WTC11 (cell line): Measurements from ENCODE around the gene LHX3. TPM values are rescaled to one million over a fixed set of nuclear protein-coding genes. Genes with fewer than 3 reads are reported as not detected.

Source experiments
- ATAC-seq: fragments of 200-7000 bp; cut with Tn5 transposase; 2 replicates; pipeline ENCODE4 v1.10.0; 2021; ENCODE audit warnings: mild to moderate bottlenecking, moderate library complexity
- CTCF ChIA-PET: fragments of 300-600 bp; sonication (Branson Sonifier 250); formaldehyde crosslinking; loops from one replicate; lab custom pipeline; 2021; ENCODE audit warnings: antibody characterized with exemption; lab: Charles Lee
- POLR2A ChIA-PET: fragments of 350-600 bp; sonication (Branson Sonifier 250); formaldehyde crosslinking; loops from one replicate; lab custom pipeline; 2021; ENCODE audit warnings: antibody characterized with exemption; lab: Charles Lee
- DNase-seq: peaks from one replicate; pipeline ENCODE4 v3.0.0; 2021; ENCODE audit warnings: low spot score
- H3K27ac Mint-ChIP-seq: 2 replicates; pipeline ENCODE4 v1.8.0; 2021; ENCODE audit warnings: mixed read lengths
- H3K27me3 Mint-ChIP-seq: 2 replicates; pipeline ENCODE4 v1.8.0; 2021; ENCODE audit warnings: low read depth, mild to moderate bottlenecking, moderate library complexity, mixed read lengths
- H3K36me3 Mint-ChIP-seq: 2 replicates; pipeline ENCODE4 v1.8.0; 2021; ENCODE audit warnings: mixed read lengths
- H3K4me1 Mint-ChIP-seq: 2 replicates; pipeline ENCODE4 v1.8.0; 2022; ENCODE audit warnings: mixed read lengths
- H3K4me3 Mint-ChIP-seq: 2 replicates; pipeline ENCODE4 v1.8.0; 2021; ENCODE audit warnings: mild to moderate bottlenecking, moderate library complexity, mixed read lengths
- H3K9me3 Mint-ChIP-seq: 2 replicates; pipeline ENCODE4 v1.8.0; 2021; ENCODE audit warnings: mixed read lengths
- ARID4B ChIP-seq: sonication (generic); formaldehyde crosslinking; IDR thresholded peaks from 2 replicates; pipeline ENCODE4 v1.8.0; 2023; ENCODE audit warnings: missing genetic modification reagents, mild to moderate bottlenecking, borderline replicate concordance
- ATF2 ChIP-seq: sonication (generic); formaldehyde crosslinking; IDR thresholded peaks from 2 replicates; pipeline ENCODE4 v1.8.1; 2022; ENCODE audit warnings: low read depth, missing genetic modification reagents, borderline replicate concordance
- ELF4 ChIP-seq: sonication (generic); formaldehyde crosslinking; IDR thresholded peaks from 2 replicates; pipeline ENCODE4 v1.8.1; 2022; ENCODE audit warnings: low read depth, mild to moderate bottlenecking, moderate library complexity, missing genetic modification reagents
- ERG ChIP-seq: fragments of 250-450 bp; sonication (Bioruptor Pico); IDR thresholded peaks from 2 replicates; pipeline ENCODE4 v1.8.0; 2021; ENCODE audit warnings: mild to moderate bottlenecking
- ESRRA ChIP-seq: sonication (generic); formaldehyde crosslinking; IDR thresholded peaks from 2 replicates; pipeline ENCODE4 v1.8.1; 2022; ENCODE audit warnings: mild to moderate bottlenecking, missing genetic modification reagents, borderline replicate concordance
- GABPB1 ChIP-seq: sonication (generic); formaldehyde crosslinking; IDR thresholded peaks from 2 replicates; pipeline ENCODE4 v1.8.1; 2023; ENCODE audit warnings: mild to moderate bottlenecking, missing genetic modification reagents
- IRF2 ChIP-seq: sonication (generic); formaldehyde crosslinking; IDR thresholded peaks from 2 replicates; pipeline ENCODE4 v1.8.0; 2022; ENCODE audit warnings: low read depth, missing genetic modification reagents, borderline replicate concordance
- JUN ChIP-seq: sonication (generic); formaldehyde crosslinking; IDR thresholded peaks from 2 replicates; pipeline ENCODE4 v1.8.0; 2023; ENCODE audit warnings: mild to moderate bottlenecking, missing genetic modification reagents
- NR1H2 ChIP-seq: sonication (generic); formaldehyde crosslinking; IDR thresholded peaks from 2 replicates; pipeline ENCODE4 v1.9.0; 2021; ENCODE audit warnings: mild to moderate bottlenecking, moderate library complexity, missing genetic modification reagents
- OVOL2 ChIP-seq: fragments of 250-450 bp; sonication (Bioruptor Pico); IDR thresholded peaks from 2 replicates; pipeline ENCODE4 v1.9.0; 2021; ENCODE audit warnings: mild to moderate bottlenecking, borderline replicate concordance
- PREB ChIP-seq: sonication (generic); formaldehyde crosslinking; IDR thresholded peaks from 2 replicates; pipeline ENCODE4 v1.8.1; 2022; ENCODE audit warnings: mild to moderate bottlenecking, missing genetic modification reagents, moderate library complexity, borderline replicate concordance
- RELA ChIP-seq: sonication (generic); formaldehyde crosslinking; IDR thresholded peaks from 2 replicates; pipeline ENCODE4 v1.8.1; 2022; ENCODE audit warnings: missing genetic modification reagents, mild to moderate bottlenecking, borderline replicate concordance
- SMAD3 ChIP-seq: sonication (generic); formaldehyde crosslinking; IDR thresholded peaks from 2 replicates; pipeline ENCODE4 v1.8.0; 2022; ENCODE audit warnings: missing genetic modification reagents, mild to moderate bottlenecking, borderline replicate concordance
- STAT6 ChIP-seq: sonication (generic); formaldehyde crosslinking; conservative IDR thresholded peaks from 2 replicates; pipeline ENCODE4 v1.8.1; 2023; ENCODE audit warnings: mild to moderate bottlenecking, low read depth, missing genetic modification reagents, moderate library complexity
- TCF7 ChIP-seq: sonication (generic); formaldehyde crosslinking; IDR thresholded peaks from 2 replicates; pipeline ENCODE4 v1.8.0; 2022; ENCODE audit warnings: mild to moderate bottlenecking, low read depth, missing genetic modification reagents, moderate library complexity
- ZNF121 ChIP-seq: sonication (generic); formaldehyde crosslinking; IDR thresholded peaks from 2 replicates; pipeline ENCODE4 v1.8.0; 2023; ENCODE audit warnings: missing genetic modification reagents
- ZNF396 ChIP-seq: fragments of 250-450 bp; sonication (Bioruptor Pico); IDR thresholded peaks from 2 replicates; pipeline ENCODE4 v1.8.0; 2021; ENCODE audit warnings: mild to moderate bottlenecking, moderate library complexity, borderline replicate concordance
- ZNF423 ChIP-seq: fragments of 250-450 bp; sonication (Bioruptor Pico); IDR thresholded peaks from 2 replicates; pipeline ENCODE4 v2.1.2; 2022; ENCODE audit warnings: mild to moderate bottlenecking, moderate library complexity
- ZNF512 ChIP-seq: sonication (generic); formaldehyde crosslinking; IDR thresholded peaks from 2 replicates; pipeline ENCODE4 v1.8.1; 2022; ENCODE audit warnings: missing genetic modification reagents, borderline replicate concordance
- total RNA-seq: library from RNA; stranded (reverse); gene quantifications from 3 replicates; pipeline ENCODE4 v1.2.3, GENCODE V29; 2021

The LHX3 gene
- total RNA-seq, 1 experiment from 2014 or later = not detected

GRCh38 chr9:136185066-136185465 lies 19.9 kb downstream of the LHX3 start (continued):
- TF ChIP-seq ZNF512 (CRISPR knock-in tag) = no peak
- no peak for TF ChIP-seq PREB
- TF ChIP-seq, all 79 proteins: peak for 0

- no peaks in the 10 kb centered on the region for H3K9me3 Mint-ChIP-seq
- H3K4me1 Mint-ChIP-seq = 0 out of 2 replicates have a peak, but pooled peaks cover 2% of the 10 kb centered on the region
- no peaks in the 10 kb centered on the region for H3K27me3 Mint-ChIP-seq
- no peak overlapping the region for H3K4me3 Mint-ChIP-seq
- CTCF ChIA-PET = interaction anchor here (0.6 to 6.5 kb wide), 2 partner anchors 11 to 106 kb away, joined by 4 to 35 read pairs; no protein-coding TSS in a partner anchor
- DNase-seq = peak; percentile 8
- TF ChIP-seq ATF2 (CRISPR knock-in tag) (no peak), SMAD3 (CRISPR knock-in tag) (no peak), ZNF423 (CRISPR knock-in tag) (no peak), ARID4B (no peak), GABPB1 (CRISPR knock-in tag) (no peak), ELF4 (CRISPR knock-in tag) (no peak), ZNF396 (CRISPR knock-in tag) (no peak), RELA (CRISPR knock-in tag) (no peak), NR1H2 (CRISPR knock-in tag) (no peak), OVOL2 (no peak), ESRRA (CRISPR knock-in tag) (no peak), TCF7 (CRISPR knock-in tag) (no peak)
- H3K36me3 Mint-ChIP-seq = no peaks in the 10 kb centered on the region
- no peak for ATAC-seq
- H3K27ac Mint-ChIP-seq = no peak overlapping the region
- POLR2A ChIA-PET = no interaction called here
Measured at GRCh38 chr9:136182850-136183422, 22.0 kb downstream of the LHX3 start.

GRCh38 chr9:136182420-136182787 lies 22.5 kb downstream of the LHX3 start:
- ChIA-PET POLR2A (no interaction called here), CTCF (interaction anchor here (0.6 to 6.5 kb wide), 2 partner anchors 11 to 107 kb away, joined by 4 to 35 read pairs; no protein-coding TSS in a partner anchor)
- no peak overlapping the region for H3K4me3 Mint-ChIP-seq
- TF ChIP-seq IRF2 (CRISPR knock-in tag) = no peak
- no peak for TF ChIP-seq ZNF121 (CRISPR knock-in tag)
- TF ChIP-seq ERG (CRISPR knock-in tag) = no peak
- no peak for TF ChIP-seq STAT6 (CRISPR knock-in tag)
- no peak for TF ChIP-seq JUN (CRISPR knock-in tag)
- no peak for TF ChIP-seq PREB

More at GRCh38 chr9:136182420-136182787, 22.5 kb downstream of the LHX3 start:
- Mint-ChIP-seq H3K9me3 (no peaks in the 10 kb centered on the region), H3K27ac (no peak overlapping the region), H3K36me3 (no peaks in the 10 kb centered on the region), H3K4me1 (0 out of 2 replicates have a peak, but pooled peaks cover 2% of the 10 kb centered on the region), H3K27me3 (no peaks in the 10 kb centered on the region)
- ATAC-seq = no peak
- no peak for DNase-seq
